Neutrophil (primary cell): ENCODE data around the gene DNAH14.

Experiments
- H3K27ac ChIP-seq: fragments of 200-600 bp; sonication (generic); 2 replicates; pipeline ENCODE4 v1.5.1; 2016; ENCODE audit warnings: mild to moderate bottlenecking, moderate library complexity
- H3K27me3 ChIP-seq: fragments of 200-600 bp; sonication (generic); 2 replicates; pipeline ENCODE4 v1.6.0; 2016; ENCODE audit warnings: mild to moderate bottlenecking
- H3K36me3 ChIP-seq: fragments of 200-600 bp; sonication (generic); 2 replicates; pipeline ENCODE4 v1.5.1; 2017
- H3K4me1 ChIP-seq, 2 experiments: fragments of 200-600 bp in 1 of 2; sonication (generic) in 1 of 2; 1 replicate in 1 of 2; 2 replicates in 1 of 2; pipeline versions ENCODE4 v1.5.1 to v1.6.1; 2013 to 2016; ENCODE audit warnings: low read depth in 1 of 2, low read length in 1 of 2, mild to moderate bottlenecking in 1 of 2, moderate library complexity in 1 of 2; ENCODE audit not compliant: control insufficient read depth in 1 of 2, insufficient read depth in 1 of 2
- H3K4me3 ChIP-seq, 2 experiments: fragments of 200-600 bp in 1 of 2; sonication (generic) in 1 of 2; 1 replicate in 1 of 2; 2 replicates in 1 of 2; pipeline ENCODE4 v1.5.1; 2013 to 2016; ENCODE audit warnings: low read depth in 1 of 2, low read length in 1 of 2, mild to moderate bottlenecking in 1 of 2, moderate library complexity in 1 of 2
- H3K9me3 ChIP-seq: fragments of 200-600 bp; sonication (generic); 2 replicates; pipeline ENCODE4 v1.5.1; 2016
- TF ChIP-seq, protein P1 (sequence below): fragments of 200-600 bp; sonication (generic); IDR thresholded peaks from 2 replicates; pipeline ENCODE4 v1.5.1; 2016; ENCODE audit warnings: antibody characterized with exemption

DNAH14 gene

DNA sequence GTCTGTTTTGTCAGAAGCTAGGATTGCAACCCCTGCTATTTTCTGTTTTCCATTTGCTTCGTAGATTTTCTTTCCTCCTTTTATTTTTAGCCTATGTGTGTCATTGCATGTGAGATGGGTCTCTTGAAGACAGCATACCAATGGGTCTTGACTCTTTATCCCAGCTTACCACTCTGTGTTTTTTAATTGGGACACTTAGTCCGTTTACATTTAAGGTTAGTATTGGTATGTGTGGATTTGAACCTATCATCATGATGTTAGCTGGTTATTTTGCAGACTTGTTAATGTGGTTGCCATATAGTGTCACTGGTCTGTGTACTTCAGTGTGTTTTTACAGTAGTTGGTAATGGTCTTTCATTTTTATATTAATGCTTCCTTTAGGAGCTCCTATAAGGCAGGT lies 141.5 kb downstream of the DNAH14 start:
- Histone ChIP-seq H3K4me3 (no peak overlapping the region), H3K36me3 (no peaks in the 10 kb centered on the region), H3K9me3 (no peaks in the 10 kb centered on the region), H3K4me1 (no peaks in the 10 kb centered on the region), H3K27me3 (no peaks in the 10 kb centered on the region), H3K27ac (no peak overlapping the region)
- TF ChIP-seq, protein P1, sequence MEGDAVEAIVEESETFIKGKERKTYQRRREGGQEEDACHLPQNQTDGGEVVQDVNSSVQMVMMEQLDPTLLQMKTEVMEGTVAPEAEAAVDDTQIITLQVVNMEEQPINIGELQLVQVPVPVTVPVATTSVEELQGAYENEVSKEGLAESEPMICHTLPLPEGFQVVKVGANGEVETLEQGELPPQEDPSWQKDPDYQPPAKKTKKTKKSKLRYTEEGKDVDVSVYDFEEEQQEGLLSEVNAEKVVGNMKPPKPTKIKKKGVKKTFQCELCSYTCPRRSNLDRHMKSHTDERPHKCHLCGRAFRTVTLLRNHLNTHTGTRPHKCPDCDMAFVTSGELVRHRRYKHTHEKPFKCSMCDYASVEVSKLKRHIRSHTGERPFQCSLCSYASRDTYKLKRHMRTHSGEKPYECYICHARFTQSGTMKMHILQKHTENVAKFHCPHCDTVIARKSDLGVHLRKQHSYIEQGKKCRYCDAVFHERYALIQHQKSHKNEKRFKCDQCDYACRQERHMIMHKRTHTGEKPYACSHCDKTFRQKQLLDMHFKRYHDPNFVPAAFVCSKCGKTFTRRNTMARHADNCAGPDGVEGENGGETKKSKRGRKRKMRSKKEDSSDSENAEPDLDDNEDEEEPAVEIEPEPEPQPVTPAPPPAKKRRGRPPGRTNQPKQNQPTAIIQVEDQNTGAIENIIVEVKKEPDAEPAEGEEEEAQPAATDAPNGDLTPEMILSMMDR: no peak

DNA sequence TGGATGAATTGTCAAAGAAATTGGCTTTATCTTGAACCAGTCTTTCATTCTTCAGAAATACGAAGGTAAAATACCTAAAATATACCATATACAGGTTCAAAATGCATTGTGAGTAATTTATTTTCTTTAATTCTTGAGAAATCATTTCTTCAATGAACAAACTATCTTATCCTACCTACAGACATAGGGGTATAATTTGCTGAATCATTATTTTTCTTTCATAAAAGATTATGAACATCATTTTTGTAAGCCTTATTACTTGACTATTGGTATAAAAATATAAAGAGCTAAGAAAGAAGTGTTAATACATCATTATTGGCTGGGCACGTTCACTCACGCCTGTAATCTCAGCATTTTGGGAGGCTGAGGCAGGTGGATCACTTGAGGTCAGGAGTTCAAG lies 167.7 kb downstream of the DNAH14 start:
- no peaks in the 10 kb centered on the region for H3K36me3 ChIP-seq
- no peaks in the 10 kb centered on the region for H3K27me3 ChIP-seq
- no peaks in the 10 kb centered on the region for H3K9me3 ChIP-seq
- TF ChIP-seq, protein P1: no peak
- H3K4me1 ChIP-seq: no peaks in the 10 kb centered on the region
- H3K27ac ChIP-seq: no peak overlapping the region
- no peak overlapping the region for H3K4me3 ChIP-seq

DNA sequence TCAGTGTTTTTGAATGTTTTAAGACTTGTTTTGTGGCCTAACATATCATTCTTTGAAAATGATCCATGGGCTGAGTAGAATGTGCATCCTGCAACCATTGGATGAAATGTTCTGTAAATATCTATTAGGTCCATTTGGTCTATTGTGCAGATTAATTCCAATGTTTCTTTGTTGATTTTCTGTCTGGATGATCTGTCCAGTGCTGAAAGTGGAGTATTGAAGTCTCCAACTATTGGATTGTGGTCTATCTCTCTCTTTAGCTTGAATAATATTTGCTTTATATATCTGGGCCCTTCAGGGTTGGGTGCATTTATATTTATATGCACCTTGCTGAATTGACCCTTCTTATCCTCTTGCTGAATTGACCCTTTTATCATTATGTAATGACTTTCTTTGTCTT lies 181.5 kb downstream of the DNAH14 start:
- TF ChIP-seq, protein P1: no peak
- H3K36me3 ChIP-seq: no peaks in the 10 kb centered on the region
- H3K27ac ChIP-seq: no peak overlapping the region
- H3K27me3 ChIP-seq: no peaks in the 10 kb centered on the region
- no peak overlapping the region for H3K4me3 ChIP-seq
- H3K4me1 ChIP-seq: no peaks in the 10 kb centered on the region
- H3K9me3 ChIP-seq: no peaks in the 10 kb centered on the region

DNA sequence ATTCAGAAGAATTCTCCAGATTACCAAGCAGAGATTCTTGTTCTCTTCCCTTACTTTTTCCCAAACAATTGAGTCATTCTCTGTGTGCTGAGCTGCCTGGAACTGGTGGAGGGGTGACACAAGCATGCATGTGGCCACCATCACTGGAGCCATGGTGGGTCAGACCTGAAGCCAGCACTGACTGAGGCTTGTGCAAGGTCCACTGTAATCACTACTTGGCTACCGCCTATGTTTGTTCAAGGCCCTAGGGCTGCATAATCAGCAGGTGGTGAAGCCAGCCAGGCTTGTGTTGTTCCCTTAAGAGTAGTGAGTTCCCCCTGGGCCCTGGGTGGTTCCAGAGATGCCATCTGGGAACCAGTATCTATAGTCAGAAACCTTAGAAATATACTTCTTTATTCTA lies 183.8 kb downstream of the DNAH14 start:
- no peaks in the 10 kb centered on the region for H3K36me3 ChIP-seq
- TF ChIP-seq, protein P1: no peak
- H3K4me1 ChIP-seq: no peaks in the 10 kb centered on the region
- no peak overlapping the region for H3K27ac ChIP-seq
- H3K27me3 ChIP-seq: no peaks in the 10 kb centered on the region
- H3K9me3 ChIP-seq: no peaks in the 10 kb centered on the region
- no peak overlapping the region for H3K4me3 ChIP-seq

DNA sequence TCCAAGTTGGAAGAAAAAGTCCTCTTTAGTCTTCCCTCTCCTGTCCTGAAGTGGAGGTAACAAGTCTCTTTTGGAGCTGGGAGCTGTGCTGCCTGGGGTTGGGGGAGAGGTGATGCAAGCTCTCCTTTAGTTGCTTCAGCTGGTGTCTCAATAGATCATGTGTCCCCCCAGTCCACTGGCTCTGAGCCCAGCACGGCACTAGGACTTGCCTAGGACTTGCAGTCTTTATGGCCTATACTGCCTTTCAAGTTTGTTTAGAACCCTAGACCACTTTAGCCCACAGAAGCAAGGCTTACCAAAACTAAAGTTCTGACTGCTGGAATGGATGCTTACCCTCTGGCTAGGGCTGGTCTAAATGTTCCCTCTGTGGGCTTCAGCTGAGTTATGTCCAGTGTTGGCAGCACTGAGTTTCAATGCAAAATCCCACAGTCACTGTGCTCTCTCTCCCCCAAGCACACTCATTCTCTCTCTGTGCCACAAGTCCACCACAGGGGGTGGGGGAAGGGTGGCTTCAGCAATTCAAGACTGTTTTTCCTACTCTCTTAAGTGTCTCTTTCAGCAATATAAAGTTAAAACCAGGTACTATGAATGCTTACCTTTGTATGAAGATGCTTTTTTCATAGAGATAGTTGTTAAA lies 185.0 kb downstream of the DNAH14 start:
- no peaks in the 10 kb centered on the region for H3K27me3 ChIP-seq
- no peaks in the 10 kb centered on the region for H3K9me3 ChIP-seq
- no peak overlapping the region for H3K4me3 ChIP-seq
- H3K4me1 ChIP-seq: no peaks in the 10 kb centered on the region
- TF ChIP-seq, protein P1: no peak
- no peak overlapping the region for H3K27ac ChIP-seq
- H3K36me3 ChIP-seq: no peaks in the 10 kb centered on the region

DNA sequence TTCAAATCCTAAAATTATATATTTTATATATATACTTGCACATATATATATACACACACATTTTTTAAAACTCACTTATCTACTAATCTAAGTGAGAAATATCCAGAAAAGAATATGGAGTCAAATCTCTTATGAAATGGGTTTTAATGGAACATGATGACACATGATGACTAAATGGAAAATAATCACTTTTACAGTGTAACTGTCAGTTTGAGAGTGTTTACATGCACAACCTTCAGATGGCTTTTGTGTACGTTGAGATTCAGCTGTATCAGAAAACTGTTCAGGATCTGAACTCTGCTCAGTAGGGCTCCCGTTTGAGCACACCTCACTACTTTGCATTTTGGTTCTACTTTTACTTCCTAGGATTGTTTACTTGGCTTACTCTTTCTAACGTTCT lies 189.8 kb downstream of the DNAH14 start:
- H3K27me3 ChIP-seq: no peaks in the 10 kb centered on the region
- H3K27ac ChIP-seq: no peak overlapping the region
- no peak overlapping the region for H3K4me3 ChIP-seq
- TF ChIP-seq, protein P1: no peak
- no peaks in the 10 kb centered on the region for H3K36me3 ChIP-seq
- no peaks in the 10 kb centered on the region for H3K4me1 ChIP-seq
- no peaks in the 10 kb centered on the region for H3K9me3 ChIP-seq
